ENCODE results near the gene UBE2E3.

- TF ChIP-seq POLR2A (IDR thresholded peaks at IDR 0.05) = no peak
- no peak for TF ChIP-seq CTCF (IDR thresholded peaks at IDR 0.05)
Observed at GRCh38 chr2:181066333-181066732, 85.9 kb downstream of the UBE2E3 start.

Measured in esophagus squamous epithelium (tissue), 4 donors.